ENCODE results near the gene ACP3. TPM values are rescaled to one million over a fixed set of nuclear protein-coding genes. Genes with fewer than 3 reads are reported as not detected.

The ACP3 gene
- total and polyA plus RNA-seq, 2 of the 4 experiments (the other 2 are of a cell fraction): 0.36 to 0.54 TPM

DNA sequence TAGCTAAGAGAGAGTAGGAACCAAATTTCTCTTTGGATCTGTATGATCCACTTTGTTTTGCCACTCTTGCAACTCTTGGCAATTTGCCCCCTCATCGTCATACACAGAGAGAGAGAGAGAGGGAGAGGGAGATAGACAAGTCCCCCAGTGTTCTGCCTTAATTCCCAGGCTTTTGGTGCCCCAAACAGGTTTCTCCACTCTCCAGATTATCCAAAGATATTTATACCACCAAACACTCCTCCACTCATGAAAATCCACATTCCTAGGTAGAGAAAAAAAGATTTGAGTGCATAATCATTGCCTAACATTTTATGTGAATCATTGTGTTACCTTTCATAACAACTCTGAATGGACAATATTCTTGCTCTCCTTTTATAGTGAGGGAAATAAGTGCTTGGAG, 15.3 kb downstream of the ACP3 start:
- Histone ChIP-seq H4K5ac (ENCODE audit: low read depth, low read length) (no peak overlapping the region), H3K27me3 (ENCODE audit: control insufficient read depth, insufficient read depth, low read length) (no peaks in the 10 kb centered on the region; the same call in 1 of the 2 replicates), H3K9ac (ENCODE audit: low read depth, low read length) (no peak overlapping the region), H3K4ac (ENCODE audit: low read depth, low read length) (no peak overlapping the region), H3K18ac (ENCODE audit: low read depth, low read length) (no peak overlapping the region), H3K36me3 (ENCODE audit: control insufficient read depth, insufficient read depth, low read length) (no peaks in the 10 kb centered on the region), H2BK5ac (ENCODE audit: low read depth, low read length, poor library complexity, severe bottlenecking) (no peak overlapping the region), H2BK120ac (ENCODE audit: low read depth, low read length) (no peak overlapping the region), H2AK9ac (replicated peaks; ENCODE audit: low read depth, low read length, poor library complexity) (no peak overlapping the region), H4K91ac (ENCODE audit: insufficient read depth, low read depth, low read length) (no peak overlapping the region), H3K4me3 (ENCODE audit: insufficient read depth, low read depth, low read length) (no peak overlapping the region), H3K4me2 (ENCODE audit: low read depth, low read length) (no peak overlapping the region), H2BK15ac (ENCODE audit: low read depth, low read length) (no peak overlapping the region), H3K4me1 (ENCODE audit: control insufficient read depth, insufficient read depth, low read length) (no peaks in the 10 kb centered on the region), H4K8ac (ENCODE audit: low read depth in 2 of 2, low read length in 2 of 2) (no peak overlapping the region), H3K9me3 (ENCODE audit: control insufficient read depth, insufficient read depth, low read length) (no peaks in the 10 kb centered on the region), H3K79me1 (ENCODE audit: low read depth in 1 of 2, low read length in 2 of 2) (no peaks in the 10 kb centered on the region), H2BK20ac (ENCODE audit: low read depth, low read length) (no peak overlapping the region), H2AFZ (replicated peaks; ENCODE audit: low read length, poor library complexity) (no peak overlapping the region), H3K23ac (ENCODE audit: low read depth, low read length) (no peak overlapping the region), H3K27ac (ENCODE audit: insufficient read depth, low read length) (no peak overlapping the region), H4K20me1 (ENCODE audit: insufficient read depth, low read length) (no peaks in the 10 kb centered on the region), H3K56ac (ENCODE audit: extremely low read depth, insufficient read depth, low read length) (no peak overlapping the region), H3K9me1 (ENCODE audit: insufficient read depth, low read length) (no peaks in the 10 kb centered on the region), H2AK5ac (ENCODE audit: low read depth, low read length) (no peak overlapping the region), H3K14ac (replicated peaks; ENCODE audit: low read depth, low read length) (no peak overlapping the region)
- ChIA-PET CTCF (no interaction called here), POLR2A (ENCODE audit: unreplicated experiment) (interaction anchor here (0.6 kb wide), 1 partner anchor 493 kb away, joined by 4 read pairs; no protein-coding TSS in a partner anchor)
- WGBS, 2 experiments (ENCODE audit: extremely low coverage in 2 of 2, insufficient read length in 1 of 2): no CpG with 5 or more reads among the region's 1 CpG
- BruUV-seq (replicated peaks): no TSS peak
- TF ChIP-seq CEBPB (IDR thresholded peaks at IDR 0.05; ENCODE audit: low read depth, low read length) (no peak), RFX5 (IDR thresholded peaks at IDR 0.05; ENCODE audit: low read depth, low read length) (no peak), MXI1 (IDR thresholded peaks at IDR 0.05; ENCODE audit: borderline replicate concordance, low read depth, low read length) (no peak), CHD1 (IDR thresholded peaks at IDR 0.05; ENCODE audit: low read depth, low read length) (no peak), SMC3 (IDR thresholded peaks at IDR 0.05; ENCODE audit: low read depth, low read length) (no peak), MAFK (IDR thresholded peaks at IDR 0.05; ENCODE audit: low read depth, low read length) (no peak), POLR2A (IDR thresholded peaks at IDR 0.05; ENCODE audit: low read depth, low read length) (no peak), RCOR1 (IDR thresholded peaks at IDR 0.05; ENCODE audit: insufficient replicate concordance, low read length) (no peak), BHLHE40 (IDR thresholded peaks at IDR 0.05; ENCODE audit: low read depth, low read length) (no peak), NFE2L2 (IDR thresholded peaks at IDR 0.05; ENCODE audit: low read depth, low read length) (no peak), RAD21 (IDR thresholded peaks at IDR 0.05; ENCODE audit: low read length) (no peak), FOS (IDR thresholded peaks at IDR 0.05; ENCODE audit: low read depth, low read length) (no peak), MAZ (IDR thresholded peaks at IDR 0.05; ENCODE audit: borderline replicate concordance, low read depth, low read length) (no peak)
- TF ChIP-seq, protein P1, sequence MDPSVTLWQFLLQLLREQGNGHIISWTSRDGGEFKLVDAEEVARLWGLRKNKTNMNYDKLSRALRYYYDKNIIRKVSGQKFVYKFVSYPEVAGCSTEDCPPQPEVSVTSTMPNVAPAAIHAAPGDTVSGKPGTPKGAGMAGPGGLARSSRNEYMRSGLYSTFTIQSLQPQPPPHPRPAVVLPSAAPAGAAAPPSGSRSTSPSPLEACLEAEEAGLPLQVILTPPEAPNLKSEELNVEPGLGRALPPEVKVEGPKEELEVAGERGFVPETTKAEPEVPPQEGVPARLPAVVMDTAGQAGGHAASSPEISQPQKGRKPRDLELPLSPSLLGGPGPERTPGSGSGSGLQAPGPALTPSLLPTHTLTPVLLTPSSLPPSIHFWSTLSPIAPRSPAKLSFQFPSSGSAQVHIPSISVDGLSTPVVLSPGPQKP (IDR thresholded peaks at IDR 0.05; ENCODE audit: borderline replicate concordance, low read depth, low read length): no peak
- TF ChIP-seq, protein P2, sequence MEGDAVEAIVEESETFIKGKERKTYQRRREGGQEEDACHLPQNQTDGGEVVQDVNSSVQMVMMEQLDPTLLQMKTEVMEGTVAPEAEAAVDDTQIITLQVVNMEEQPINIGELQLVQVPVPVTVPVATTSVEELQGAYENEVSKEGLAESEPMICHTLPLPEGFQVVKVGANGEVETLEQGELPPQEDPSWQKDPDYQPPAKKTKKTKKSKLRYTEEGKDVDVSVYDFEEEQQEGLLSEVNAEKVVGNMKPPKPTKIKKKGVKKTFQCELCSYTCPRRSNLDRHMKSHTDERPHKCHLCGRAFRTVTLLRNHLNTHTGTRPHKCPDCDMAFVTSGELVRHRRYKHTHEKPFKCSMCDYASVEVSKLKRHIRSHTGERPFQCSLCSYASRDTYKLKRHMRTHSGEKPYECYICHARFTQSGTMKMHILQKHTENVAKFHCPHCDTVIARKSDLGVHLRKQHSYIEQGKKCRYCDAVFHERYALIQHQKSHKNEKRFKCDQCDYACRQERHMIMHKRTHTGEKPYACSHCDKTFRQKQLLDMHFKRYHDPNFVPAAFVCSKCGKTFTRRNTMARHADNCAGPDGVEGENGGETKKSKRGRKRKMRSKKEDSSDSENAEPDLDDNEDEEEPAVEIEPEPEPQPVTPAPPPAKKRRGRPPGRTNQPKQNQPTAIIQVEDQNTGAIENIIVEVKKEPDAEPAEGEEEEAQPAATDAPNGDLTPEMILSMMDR (conservative IDR thresholded peaks at IDR 0.05; ENCODE audit: low read depth, low read length): no peak
- TF ChIP-seq, protein P3, sequence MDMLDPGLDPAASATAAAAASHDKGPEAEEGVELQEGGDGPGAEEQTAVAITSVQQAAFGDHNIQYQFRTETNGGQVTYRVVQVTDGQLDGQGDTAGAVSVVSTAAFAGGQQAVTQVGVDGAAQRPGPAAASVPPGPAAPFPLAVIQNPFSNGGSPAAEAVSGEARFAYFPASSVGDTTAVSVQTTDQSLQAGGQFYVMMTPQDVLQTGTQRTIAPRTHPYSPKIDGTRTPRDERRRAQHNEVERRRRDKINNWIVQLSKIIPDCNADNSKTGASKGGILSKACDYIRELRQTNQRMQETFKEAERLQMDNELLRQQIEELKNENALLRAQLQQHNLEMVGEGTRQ (IDR thresholded peaks at IDR 0.05; ENCODE audit: low read depth, low read length): no peak
- dilution Hi-C loops (cut with HindIII; ENCODE audit: low sequenced_read_pairs, unreplicated experiment): no loop called here
- DNase-seq (no peak), ATAC-seq (ENCODE audit: low read depth) (no peak)
- intact Hi-C loops (cut with micrococcal nuclease): no loop called here
- in situ Hi-C loops (cut with MboI; ENCODE audit: low sequenced_read_pairs): no loop called here
